ENCODE results near the gene FGD5.

The FGD5 gene

DNA sequence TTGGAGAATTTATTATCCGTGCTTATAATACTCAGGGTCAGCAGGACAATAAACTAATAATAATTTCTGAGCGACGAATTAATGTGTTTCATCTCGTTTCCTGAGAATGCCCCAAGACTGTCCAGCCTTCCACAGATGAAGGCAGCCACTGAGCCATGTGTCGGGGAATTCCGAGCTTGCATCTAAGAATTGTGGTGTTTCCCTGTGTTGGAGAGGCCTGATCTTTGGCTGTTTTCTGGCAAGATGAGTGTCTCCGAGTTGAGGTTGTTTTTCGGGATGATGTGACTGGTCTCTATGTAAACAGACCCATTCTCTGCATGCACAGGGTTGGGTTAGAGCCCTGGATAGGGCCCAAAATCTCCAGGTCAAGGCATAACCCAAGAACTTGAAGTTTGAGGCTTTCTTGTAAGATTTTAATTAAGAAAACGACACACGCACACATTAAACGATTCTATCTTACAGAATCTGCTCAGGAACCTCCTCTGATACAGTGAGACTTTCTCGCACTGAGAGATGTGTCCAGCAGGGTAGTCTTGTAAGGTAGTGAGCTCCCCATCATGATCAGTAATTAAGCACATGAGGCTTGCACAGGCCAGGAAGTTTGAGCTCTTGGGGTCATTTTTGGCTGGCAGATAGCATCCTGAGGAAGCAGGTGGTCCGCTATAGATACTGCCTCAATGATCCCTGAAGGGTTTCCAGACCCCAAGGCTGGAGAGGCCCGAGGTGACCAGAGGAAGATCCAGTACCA lies 14.4 kb downstream of the FGD5 start:
- no peak for DNase-seq

DNA sequence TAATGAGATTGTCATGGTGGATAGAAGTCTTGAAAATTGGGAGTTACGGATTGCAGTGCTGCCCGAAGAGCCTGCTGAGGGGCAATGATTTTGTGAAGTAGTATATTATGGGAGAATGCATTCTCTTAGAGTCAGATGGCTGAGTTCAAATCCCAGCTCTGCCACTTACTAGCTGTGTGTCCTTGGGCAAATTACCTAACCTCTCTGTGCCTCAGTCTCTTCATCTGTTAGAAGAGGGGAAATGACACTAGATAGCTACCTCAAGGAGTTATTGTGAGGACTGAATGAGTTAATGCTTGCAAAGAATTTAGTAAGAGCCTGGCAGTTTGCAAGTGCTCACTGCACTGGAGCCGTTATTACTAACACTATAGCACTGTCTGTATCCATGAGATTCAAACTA lies 15.4 kb downstream of the FGD5 start:
- DNase-seq: no peak

DNA sequence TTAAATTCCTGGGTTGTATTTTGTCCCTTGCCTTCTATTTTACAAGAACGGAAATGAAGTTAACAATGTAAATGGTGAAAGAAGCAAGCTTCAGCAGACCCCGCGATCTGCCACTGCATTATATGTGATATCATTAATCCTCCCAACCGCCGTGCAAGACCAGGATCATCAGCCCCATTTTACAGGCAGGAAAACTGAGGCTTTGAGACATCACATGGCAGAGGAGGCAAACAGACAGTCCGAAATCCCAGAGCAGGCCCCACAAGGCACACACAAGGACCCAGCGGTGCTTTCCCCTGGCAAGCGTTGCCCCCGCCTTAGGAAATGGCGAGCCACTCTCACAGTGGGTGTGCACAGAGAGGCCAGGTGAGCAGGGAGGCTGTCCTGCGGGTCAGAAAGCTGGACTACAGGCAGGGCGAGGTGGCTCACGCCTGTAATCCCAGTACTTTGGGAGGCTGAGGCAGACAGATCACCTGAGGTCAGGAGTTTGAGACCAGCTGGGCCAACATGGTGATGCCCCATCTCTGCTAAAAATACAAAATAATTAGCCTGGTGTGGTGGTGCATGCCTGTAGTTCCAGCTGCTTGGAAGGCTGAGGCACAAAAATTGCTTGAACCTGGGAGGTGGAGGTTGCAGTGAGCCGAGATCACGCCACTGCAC lies 16.2 kb downstream of the FGD5 start:
- DNase-seq: no peak

DNA sequence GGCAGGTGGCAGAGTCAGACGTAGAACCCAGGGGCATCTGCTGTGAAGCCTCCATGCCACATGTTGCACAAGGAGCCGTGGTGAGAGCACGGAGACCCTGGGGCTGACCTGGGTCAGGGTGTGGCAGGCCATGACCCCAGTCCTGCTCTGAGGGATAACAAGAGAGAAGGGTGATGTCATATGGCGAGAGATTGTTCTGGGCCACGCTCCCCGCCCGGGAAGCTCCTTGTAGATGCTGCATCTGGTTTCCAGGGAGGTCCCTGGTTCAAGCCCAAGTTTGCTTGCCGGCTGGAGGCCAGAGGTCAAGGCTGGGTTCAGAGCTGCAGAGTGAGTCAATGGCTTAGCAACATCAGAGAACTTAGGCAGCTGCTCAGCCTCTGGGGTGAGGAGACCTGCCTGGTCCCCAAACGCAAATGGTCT lies 17.3 kb downstream of the FGD5 start:
- no peak for DNase-seq

DNA sequence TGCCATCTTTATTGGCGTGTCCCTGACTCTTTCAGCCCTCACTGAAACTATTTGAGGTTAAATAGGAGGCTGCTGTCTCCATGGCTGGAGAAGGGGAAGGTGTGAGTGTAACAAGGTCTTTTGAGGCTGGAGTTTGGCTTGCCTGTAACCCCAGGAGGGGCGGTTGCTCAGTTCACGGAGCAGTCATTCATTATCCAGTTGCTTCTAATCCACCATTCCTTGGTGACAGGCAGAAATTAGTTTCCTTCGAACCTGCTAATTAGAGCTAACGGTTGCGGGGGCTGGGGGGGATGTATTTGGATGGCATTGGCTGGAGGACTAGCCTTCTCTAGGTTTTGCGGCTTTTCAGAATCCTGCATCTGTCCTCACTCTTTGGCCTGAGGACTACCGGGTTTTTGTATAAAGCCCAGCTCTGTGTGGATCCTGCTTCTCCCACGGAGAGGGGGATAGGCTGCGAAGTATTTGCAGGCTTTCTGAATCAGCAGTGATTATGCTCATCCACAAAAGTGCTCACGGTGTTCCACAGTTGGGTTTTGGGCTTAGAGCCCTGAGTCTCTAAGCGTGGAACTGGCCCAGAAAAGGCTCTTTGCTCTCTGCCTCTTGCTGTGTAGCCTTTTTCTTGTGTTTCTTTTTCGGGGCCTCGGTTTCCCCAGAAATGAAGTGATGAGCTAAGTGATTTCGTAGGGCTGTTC lies 18.6 kb downstream of the FGD5 start:
- no peak for DNase-seq

DNA sequence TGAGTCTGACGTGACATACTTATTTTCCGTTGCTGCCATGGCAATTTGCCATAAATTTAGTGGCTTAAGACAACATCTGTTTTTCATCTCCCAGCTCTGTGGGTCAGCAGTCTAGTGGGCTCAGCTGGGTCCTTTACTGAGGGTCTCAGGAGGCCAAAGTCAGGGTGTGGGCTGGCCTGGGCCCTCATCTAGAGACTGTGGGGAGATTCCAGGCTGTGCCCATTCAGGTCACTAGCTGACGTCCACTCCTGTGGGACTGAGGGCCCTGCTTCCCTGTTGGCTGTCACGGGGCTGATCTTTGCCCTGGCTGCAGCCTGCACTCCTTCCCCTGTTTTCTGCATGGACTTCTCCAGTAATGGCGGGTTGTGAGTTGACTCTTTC lies 19.1 kb downstream of the FGD5 start:
- no peak for DNase-seq

DNA sequence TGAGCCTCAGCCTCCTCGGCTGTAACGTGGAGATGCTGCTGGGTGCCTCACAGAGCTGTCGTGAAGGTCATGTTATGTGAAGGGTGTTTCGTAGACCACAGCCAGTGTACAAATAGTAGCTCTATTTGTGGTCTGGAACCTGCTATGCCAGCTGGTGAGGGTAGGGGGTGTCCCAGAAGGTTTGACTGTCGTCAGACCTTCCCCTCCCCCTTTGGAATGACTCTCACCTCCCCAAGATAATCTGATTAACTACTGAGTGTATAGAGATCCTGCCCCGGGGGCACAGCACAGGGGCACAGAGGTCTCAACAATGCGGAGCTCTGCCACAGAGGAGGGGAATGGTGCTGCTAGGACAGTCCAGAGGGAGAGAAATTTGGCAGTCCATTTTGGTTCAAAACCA lies 20.5 kb downstream of the FGD5 start:
- no peak for DNase-seq

DNA sequence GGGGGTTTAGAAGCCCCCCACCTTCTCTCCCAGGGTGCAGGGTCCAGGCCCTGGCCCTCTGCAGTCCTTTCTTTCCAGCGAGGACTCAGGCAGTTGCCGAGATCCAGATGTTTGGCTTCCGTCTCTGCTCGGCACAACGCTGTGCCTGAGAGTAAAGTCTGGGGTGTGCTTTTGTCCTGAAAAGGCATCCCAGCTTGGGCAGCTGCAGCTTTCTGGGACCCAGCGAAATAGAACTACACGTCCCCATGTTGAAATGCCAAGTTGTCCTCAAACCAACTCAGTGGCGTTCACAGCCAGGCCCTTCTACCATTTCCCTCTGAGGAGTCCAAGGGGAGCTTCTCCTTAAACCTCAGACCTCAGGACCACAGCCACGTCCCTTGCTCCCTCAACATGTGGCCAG lies 23.1 kb downstream of the FGD5 start:
- no peak for DNase-seq

DNA sequence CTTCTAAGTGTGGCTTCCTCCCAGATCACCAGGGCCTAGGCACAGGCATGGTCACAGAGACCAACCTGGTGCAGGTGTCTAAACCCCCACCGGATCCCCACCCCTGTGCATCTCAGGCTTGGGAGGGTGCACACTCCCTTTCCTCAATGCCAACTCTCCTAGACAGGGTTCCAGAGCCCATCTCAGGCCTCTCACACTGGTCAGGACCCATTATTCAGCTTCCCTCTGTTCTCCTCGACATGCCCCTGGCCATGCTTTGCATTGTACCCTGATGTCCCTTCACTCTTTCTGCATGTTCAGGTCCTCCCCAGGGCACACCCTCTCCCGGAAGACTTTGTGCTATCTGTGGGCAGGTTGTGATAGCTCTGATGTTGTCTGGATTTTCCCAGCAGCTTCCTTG lies 23.5 kb downstream of the FGD5 start:
- DNase-seq: no peak

DNA sequence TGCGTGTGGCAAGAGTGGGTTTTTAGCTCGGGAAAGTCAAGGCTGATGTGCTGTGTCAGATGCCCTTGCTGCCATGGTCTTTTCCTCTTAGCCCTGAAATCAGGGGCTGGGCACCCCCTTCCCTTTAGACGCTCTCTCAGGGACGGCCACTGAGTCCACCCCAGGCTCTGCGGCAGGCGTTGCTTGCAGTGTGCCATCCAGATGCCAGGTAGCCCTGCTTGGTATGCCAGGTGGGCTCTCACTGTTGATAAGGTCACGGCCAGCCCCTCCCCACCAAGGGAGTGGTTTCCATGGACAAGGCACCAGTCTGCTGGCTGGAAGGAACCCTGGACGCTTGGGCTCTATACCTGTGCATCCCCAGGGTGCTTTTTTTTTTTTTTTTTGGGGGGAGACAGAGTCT lies 24.6 kb downstream of the FGD5 start:
- DNase-seq: no peak

DNA sequence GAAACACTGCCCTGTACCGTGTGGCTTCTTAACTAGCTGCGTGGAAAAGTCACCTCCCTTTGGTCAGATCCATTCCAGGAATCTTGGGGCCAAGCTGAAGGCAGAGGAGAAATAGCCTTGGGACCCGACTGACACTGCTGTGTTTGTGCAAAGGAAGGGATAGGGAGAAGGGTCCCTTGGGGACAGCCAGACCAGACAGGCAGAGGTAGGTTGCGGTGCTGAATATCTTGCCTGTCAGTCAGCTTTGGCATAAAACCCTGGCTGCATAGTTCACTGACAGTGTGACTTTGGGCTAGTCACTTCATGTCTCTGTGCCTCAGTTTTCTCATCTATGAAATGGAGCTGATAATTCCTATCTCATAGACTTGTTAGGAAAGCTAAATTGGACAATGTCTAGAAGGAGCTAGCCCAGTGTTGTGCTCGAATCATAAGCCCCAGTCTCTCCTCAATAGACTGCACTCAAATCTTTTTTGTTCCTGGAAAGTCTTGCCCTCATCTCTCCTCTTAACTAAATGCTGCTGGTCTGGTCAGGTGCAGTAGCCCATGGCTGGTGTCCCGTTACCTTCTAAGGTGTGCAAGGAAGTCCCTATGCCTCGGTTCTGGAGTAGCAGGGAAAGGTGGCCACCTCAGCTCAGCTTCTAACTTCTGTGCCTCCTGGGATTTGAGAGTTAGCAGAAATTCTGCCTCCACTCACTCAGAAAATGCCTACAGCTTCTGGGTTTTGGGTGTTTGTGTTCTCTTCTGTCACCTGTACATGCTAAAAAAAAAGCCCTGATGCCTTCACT lies 25.8 kb downstream of the FGD5 start:
- DNase-seq: no peak

DNA sequence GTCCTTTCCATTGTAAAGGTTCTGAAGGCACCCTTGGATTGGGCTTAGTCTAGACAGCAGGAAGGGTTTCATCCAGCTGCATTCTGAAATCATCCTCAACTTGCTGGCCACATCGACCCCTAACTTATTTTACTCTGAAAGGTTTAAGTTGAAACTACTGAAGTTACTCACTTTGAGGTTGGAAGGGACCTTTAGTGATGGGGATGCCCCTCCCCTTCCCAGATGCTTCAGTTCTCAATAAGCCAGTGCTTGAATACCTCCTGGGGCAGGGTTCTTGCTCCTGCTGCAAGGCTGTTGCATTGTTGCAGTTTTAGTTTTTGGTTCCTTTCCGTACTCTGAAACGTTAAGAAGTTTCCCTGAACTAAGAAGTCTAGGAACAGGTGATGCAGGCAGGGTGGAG lies 26.4 kb downstream of the FGD5 start:
- no peak for DNase-seq

DNA sequence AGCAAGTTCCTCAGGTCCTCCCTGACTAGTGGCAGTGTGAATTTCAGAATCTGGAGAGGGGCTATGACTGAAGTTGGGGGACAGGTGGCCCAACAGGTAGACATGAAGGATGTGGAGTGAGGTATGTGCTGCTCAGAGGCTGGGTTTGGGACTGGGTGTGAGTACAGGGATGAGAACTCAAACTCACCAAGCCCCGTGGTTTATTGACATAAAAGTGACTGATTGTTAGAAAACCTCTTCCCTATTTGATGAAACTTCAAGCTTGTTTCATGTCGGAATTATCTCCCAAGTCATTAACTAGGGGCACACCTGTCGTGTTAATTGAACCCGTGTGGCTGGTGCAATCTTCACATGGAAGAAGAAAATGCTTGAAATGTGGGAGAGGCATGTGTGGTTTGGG lies 27.1 kb downstream of the FGD5 start:
- no peak for DNase-seq

DNA sequence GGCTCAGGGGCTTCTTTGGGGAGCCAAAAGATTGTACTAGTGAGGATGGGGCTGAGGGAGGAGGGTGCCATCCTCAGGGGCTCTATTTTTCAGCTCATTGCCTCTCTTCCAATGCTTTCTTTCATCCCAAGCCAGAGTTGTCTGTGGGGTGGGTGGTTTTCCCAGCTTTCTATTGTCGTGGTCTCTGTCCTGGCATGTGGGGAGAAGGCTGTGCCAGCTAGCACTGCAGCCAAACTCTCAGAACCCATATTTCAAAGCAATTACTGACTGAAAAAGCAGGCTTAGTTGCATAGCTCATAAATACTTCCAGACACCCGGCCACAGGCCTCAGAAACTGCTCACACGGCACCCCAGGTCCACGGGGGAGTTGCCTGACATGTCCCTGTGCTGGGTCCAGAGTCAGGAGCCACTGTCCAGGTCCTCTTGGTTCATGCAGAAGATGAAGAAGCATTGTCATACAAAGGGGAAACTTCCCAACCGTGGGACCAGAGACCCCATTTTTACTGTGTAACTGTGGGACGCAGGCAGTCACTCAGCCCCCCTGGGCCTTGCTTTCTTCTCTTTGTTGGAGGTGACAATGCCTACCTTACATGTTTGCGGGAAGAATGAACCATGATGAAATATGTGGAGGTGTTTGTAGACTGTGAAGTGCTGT lies 27.6 kb downstream of the FGD5 start:
- no peak for DNase-seq

DNA sequence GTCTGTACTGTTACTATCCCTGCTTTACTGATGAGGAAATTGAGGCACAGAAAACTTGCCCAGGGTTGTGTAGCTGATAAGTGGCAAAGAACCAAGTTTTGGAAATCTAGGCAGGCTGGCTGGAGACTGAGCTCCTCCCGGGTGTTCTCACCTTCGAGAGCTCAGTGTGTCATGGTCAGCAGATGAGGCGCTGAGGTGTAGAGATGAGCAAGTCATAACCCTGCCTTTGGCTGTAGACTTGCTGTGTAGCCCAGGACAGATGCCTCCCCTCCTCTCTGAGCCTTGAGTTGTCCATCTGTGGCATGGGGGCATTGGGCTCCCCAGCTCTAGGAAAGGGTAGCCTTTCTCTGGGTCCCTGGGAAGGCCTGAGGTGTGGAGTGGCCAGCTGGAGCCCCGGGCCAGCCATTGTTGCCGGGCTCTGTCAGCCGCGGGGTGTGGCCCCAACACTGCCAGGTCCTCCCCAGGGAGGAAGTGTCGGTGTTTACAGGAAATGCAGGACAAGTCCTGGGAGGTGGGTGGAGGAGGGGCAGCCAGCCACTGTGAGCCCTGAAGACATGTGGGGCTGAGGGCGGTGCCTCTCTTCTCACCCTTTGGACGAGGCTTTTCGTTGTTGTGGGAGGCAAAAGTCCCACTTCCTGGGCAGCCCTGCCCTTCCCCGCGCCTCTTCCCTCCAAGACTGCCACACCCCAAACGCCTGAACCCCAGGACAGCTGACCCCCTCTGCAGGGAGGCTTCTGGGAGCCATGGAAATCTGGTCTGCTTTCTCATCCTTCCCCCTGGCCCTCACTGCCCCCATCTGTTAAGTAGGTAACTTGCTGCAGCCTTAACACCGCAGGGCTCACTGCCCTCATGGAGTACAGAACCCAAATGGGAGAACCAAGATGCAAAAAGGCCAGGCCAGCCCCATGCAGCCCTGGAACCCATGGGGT lies 29.1 kb downstream of the FGD5 start:
- DNase-seq: no peak

DNA sequence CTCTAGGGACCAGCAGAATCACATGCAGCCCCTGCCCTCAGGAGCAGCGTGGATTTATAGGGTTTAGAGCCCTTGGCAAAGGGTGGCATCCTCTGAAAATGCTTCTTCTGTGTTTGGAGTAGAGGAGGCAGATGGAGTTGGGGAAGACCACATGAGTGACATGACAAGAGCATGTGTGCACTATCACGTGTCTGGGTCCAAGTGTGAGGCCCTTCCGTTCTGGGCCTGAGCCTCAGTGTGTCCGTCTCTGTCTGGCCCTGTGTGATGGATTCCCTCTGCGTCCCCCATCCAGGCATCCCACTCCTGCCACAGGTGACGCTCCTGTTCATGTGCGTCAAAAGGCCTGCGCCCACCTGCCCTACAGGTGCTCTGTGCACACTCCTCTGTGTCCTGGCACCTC lies 30.1 kb downstream of the FGD5 start:
- DNase-seq: no peak

DNA sequence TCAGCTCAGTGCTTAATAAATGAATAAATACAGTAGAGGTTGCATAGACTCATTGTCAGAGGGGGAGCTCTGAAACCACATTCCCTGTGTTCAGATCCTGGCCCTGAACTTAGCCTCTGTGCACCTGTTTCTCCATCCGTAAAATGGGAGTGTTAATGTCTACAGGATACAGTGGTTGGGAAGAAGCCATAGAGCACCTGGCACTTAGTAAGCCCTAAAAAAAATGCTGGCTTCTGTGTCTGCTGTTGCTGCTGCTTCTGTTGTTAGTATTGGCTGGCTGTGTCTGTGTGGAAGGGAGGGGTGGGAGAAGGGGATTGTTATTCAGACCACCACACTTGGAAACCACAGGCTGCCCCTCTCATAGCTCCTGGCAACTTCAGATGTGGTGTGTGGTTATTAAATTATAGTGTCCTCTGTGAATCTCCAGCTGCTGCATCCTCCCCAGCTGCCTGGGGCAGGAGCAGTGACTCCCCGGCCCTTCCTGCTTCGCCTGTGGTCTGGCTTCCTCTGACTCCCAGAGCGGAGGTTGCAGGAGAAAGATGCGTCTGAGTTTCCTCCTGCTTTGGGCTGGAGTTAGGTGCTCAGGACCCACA lies 31.0 kb downstream of the FGD5 start:
- no peak for DNase-seq

DNA sequence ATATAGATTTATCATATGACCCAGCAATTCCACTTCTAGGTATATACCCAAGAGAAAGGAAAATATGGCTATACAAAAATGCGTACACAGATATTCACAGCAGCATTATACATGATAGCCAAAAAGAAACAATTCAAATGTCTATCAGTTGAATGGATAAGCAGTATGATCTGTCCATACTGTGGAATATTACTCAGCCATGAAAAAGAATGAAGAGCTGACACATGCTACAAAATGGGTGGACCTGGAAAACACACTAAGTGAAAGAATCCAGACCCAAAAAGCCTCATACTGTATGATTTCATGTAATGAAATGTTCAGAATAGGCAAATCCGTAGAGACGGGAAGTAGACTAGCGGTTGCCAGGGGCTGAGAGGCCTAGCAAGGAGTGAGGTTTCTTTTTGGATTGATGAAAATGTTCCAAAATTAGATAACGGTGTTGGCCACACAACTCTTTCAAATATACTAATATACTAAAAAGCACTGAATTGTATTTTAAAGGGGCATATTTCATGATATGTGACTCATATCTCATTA lies 33.4 kb downstream of the FGD5 start:
- no peak for DNase-seq

DNA sequence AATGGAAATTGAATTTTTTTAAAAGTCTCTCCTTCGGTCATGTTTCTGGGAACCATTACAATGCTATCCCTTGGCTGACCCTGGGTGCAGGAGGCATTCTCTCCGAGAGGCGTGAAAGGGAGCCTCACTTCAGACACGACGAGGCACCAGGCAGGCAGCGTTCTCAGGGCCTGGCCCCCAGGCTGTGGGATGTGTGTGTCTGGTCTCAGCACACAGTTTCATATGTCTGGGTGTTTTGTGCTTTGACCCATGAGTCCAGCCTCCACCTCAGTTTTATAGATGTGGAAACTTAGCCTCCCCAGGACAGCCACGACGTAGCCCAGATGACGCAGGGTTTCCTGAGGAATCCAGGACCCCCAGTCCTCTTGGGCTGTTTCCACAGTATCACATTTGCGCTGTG lies 34.0 kb downstream of the FGD5 start:
- no peak for DNase-seq

DNA sequence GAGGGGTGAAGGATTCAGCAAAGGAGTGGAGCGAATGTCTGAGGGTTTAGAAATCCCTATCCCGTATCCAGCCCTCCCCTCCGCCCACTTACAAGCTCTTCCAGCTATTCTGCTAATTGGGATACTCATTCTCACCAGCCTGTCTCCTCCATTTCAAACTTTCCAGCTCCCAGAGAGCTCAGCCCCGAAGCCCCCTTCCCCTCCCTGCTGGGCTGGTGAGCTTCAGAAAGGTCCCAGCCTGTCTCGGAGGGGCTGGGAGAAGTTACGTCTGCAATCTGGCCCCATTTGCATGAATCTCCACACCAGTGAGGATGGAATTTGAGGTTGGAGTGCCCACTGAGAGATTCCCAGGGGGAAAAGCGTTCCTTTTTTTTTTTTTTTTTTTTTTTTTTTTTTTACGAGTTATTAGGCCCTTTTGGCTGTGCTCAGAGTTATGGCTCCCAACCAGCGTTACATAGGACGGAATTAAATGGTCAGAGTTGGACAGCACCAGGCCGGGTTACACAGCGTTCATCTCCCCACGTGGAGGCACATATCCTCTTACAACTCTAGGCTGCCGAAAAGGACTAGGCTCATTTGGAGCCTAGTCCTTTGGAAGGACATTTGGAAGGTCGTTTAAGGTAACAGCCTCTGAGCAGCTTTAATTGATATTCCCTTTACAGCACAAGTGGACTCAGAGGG lies 34.6 kb downstream of the FGD5 start:
- DNase-seq: no peak

DNA sequence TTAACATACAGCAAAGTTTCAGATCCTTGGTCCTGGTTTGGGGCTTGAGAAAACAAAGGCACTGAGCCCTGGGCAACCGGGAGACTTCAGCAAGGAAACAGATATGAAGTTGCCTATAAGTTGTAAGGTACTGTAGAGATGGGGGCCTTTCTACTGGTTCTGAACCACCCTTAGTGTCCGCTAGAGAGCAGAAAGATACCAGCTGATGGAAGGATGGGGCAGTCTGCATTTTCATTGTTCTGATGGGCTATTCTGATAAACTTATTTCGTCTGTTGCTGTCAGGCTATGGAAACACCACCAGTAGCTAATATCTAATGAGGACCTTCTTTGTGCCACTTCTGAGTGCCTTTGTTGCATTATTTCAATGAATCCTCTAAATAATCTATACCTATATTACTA lies 38.7 kb downstream of the FGD5 start:
- DNase-seq: no peak

Data from eye (tissue), 1 donor.